Astrocyte (in vitro differentiated cells and primary cell): ENCODE data around the gene RGL1. TPM values are rescaled to one million over a fixed set of nuclear protein-coding genes. Genes with fewer than 3 reads are reported as not detected.

ENCODE experiments used
- DNase-seq: peaks from one replicate; pipeline ENCODE4 v3.0.0-alpha.2; 2010; ENCODE audit warnings: low read depth
- FAIRE-seq: peaks from 2 replicates; lab custom pipeline; 2011; peaks lifted over from hg19 to GRCh38; lab: Jason Lieb, UNC
- H2AFZ ChIP-seq: 2 replicates; pipeline ENCODE4 v1.6.0; 2012; ENCODE audit warnings: low read depth, low read length, inconsistent platforms
- H3K27ac ChIP-seq: 2 replicates; pipeline ENCODE4 v1.5.1; 2011; ENCODE audit warnings: low read depth, low read length, inconsistent platforms
- H3K27me3 ChIP-seq: 2 replicates; pipeline ENCODE4 v1.6.0; 2011; ENCODE audit warnings: low read length, inconsistent platforms; ENCODE audit not compliant: insufficient read depth
- H3K36me3 ChIP-seq: 2 replicates; pipeline ENCODE4 v1.5.1; 2011; ENCODE audit warnings: low read length, inconsistent platforms; ENCODE audit not compliant: insufficient read depth
- H3K4me1 ChIP-seq: 2 replicates; pipeline ENCODE4 v1.5.1; 2011; ENCODE audit warnings: low read length, inconsistent platforms; ENCODE audit not compliant: insufficient read depth
- H3K4me2 ChIP-seq: 2 replicates; pipeline ENCODE4 v1.6.0; 2012; ENCODE audit warnings: low read length, inconsistent platforms
- H3K4me3 ChIP-seq: 2 replicates; pipeline ENCODE4 v1.5.1; 2011; ENCODE audit warnings: low read depth, mild to moderate bottlenecking, low read length, inconsistent platforms; ENCODE audit not compliant: insufficient read depth
- H3K79me2 ChIP-seq: 2 replicates; pipeline ENCODE4 v1.6.0; 2012; ENCODE audit warnings: mild to moderate bottlenecking, low read length, inconsistent platforms; ENCODE audit not compliant: insufficient read depth
- H3K9ac ChIP-seq: 2 replicates; pipeline ENCODE4 v1.6.0; 2012; ENCODE audit warnings: mild to moderate bottlenecking, low read length, inconsistent platforms
- H3K9me3 ChIP-seq: 2 replicates; pipeline ENCODE4 v1.5.1; 2012; ENCODE audit warnings: low read depth, mild to moderate bottlenecking, low read length, inconsistent platforms; ENCODE audit not compliant: insufficient read depth
- H4K20me1 ChIP-seq: 2 replicates; pipeline ENCODE4 v1.6.0; 2012; ENCODE audit warnings: low read length, inconsistent platforms; ENCODE audit not compliant: insufficient read depth
- H3K27ac Mint-ChIP-seq: one replicate; pipeline ENCODE4 v1.8.0; 2021; ENCODE audit warnings: mild to moderate bottlenecking, mixed read lengths; ENCODE audit not compliant: unreplicated experiment
- H3K27me3 Mint-ChIP-seq: one replicate; pipeline ENCODE4 v1.8.0; 2021; ENCODE audit warnings: low read depth, mixed read lengths; ENCODE audit not compliant: unreplicated experiment
- H3K36me3 Mint-ChIP-seq: one replicate; pipeline ENCODE4 v1.8.0; 2021; ENCODE audit warnings: low read depth, mixed read lengths; ENCODE audit not compliant: unreplicated experiment
- H3K4me1 Mint-ChIP-seq: one replicate; pipeline ENCODE4 v1.8.0; 2021; ENCODE audit warnings: low read depth, mixed read lengths; ENCODE audit not compliant: unreplicated experiment
- H3K4me3 Mint-ChIP-seq: one replicate; pipeline ENCODE4 v1.8.0; 2021; ENCODE audit warnings: mild to moderate bottlenecking, moderate library complexity, mixed read lengths; ENCODE audit not compliant: unreplicated experiment
- H3K9me3 Mint-ChIP-seq: one replicate; pipeline ENCODE4 v1.8.0; 2021; ENCODE audit warnings: mild to moderate bottlenecking, mixed read lengths; ENCODE audit not compliant: unreplicated experiment
- EZH2 ChIP-seq: IDR thresholded peaks from 2 replicates; pipeline ENCODE4 v1.6.1; 2012; ENCODE audit warnings: mild to moderate bottlenecking, low read length, inconsistent platforms; ENCODE audit not compliant: insufficient read depth
- total RNA-seq: library from RNA; stranded (reverse); gene quantifications from 2 replicates; pipeline ENCODE4 v1.2.1, GENCODE V29; 2021
- TF ChIP-seq, protein P1 (sequence below): IDR thresholded peaks from 2 replicates; pipeline ENCODE4 v1.5.1; 2011; ENCODE audit warnings: low read depth, mild to moderate bottlenecking, inconsistent platforms, low read length, moderate library complexity; ENCODE audit not compliant: insufficient read depth

The RGL1 gene
- total RNA-seq, 1 donor from 2014 or later = 10.1 TPM

DNA sequence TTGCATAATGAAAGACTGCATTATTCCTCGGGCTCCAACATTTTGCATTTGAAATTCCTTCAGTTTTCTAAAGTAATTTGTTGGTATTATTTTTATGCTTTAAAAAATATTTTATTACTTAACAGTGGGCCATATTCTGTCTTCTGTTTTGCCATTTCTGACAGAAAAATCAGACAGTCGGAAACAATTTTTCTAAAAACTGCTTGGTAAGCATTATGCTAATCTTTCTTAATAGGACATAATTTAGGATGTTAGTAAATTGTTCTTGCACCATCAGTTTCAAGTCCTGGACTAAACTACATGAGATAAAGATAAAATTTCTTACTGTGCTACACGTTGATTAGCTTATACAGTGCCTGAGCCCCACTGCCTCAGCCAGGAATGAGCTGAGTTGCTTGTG, 11.2 kb downstream of the RGL1 start:
- no peak for TF ChIP-seq EZH2
- TF ChIP-seq, protein P1, sequence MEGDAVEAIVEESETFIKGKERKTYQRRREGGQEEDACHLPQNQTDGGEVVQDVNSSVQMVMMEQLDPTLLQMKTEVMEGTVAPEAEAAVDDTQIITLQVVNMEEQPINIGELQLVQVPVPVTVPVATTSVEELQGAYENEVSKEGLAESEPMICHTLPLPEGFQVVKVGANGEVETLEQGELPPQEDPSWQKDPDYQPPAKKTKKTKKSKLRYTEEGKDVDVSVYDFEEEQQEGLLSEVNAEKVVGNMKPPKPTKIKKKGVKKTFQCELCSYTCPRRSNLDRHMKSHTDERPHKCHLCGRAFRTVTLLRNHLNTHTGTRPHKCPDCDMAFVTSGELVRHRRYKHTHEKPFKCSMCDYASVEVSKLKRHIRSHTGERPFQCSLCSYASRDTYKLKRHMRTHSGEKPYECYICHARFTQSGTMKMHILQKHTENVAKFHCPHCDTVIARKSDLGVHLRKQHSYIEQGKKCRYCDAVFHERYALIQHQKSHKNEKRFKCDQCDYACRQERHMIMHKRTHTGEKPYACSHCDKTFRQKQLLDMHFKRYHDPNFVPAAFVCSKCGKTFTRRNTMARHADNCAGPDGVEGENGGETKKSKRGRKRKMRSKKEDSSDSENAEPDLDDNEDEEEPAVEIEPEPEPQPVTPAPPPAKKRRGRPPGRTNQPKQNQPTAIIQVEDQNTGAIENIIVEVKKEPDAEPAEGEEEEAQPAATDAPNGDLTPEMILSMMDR = no peak
- H4K20me1 ChIP-seq = peaks cover 6% of the 10 kb centered on the region
- no peak overlapping the region for H3K27ac ChIP-seq
- no peak overlapping the region for H3K4me3 Mint-ChIP-seq
- H3K4me2 ChIP-seq = no peak overlapping the region
- no peak overlapping the region for H2AFZ ChIP-seq
- H3K4me1 ChIP-seq = peaks cover 18% of the 10 kb centered on the region
- H3K9ac ChIP-seq = no peak overlapping the region
- FAIRE-seq (no peak), DNase-seq (no peak)
- H3K4me3 ChIP-seq = no peak overlapping the region
- no peaks in the 10 kb centered on the region for H3K27me3 ChIP-seq
- no peaks in the 10 kb centered on the region for H3K79me2 ChIP-seq
- no peaks in the 10 kb centered on the region for H3K9me3 ChIP-seq
- H3K4me1 Mint-ChIP-seq = peaks cover 41% of the 10 kb centered on the region
- no peak overlapping the region for H3K27ac Mint-ChIP-seq
- no peaks in the 10 kb centered on the region for H3K36me3 ChIP-seq
- H3K9me3 Mint-ChIP-seq = no peaks in the 10 kb centered on the region
- H3K36me3 Mint-ChIP-seq = no peaks in the 10 kb centered on the region
- no peaks in the 10 kb centered on the region for H3K27me3 Mint-ChIP-seq

DNA sequence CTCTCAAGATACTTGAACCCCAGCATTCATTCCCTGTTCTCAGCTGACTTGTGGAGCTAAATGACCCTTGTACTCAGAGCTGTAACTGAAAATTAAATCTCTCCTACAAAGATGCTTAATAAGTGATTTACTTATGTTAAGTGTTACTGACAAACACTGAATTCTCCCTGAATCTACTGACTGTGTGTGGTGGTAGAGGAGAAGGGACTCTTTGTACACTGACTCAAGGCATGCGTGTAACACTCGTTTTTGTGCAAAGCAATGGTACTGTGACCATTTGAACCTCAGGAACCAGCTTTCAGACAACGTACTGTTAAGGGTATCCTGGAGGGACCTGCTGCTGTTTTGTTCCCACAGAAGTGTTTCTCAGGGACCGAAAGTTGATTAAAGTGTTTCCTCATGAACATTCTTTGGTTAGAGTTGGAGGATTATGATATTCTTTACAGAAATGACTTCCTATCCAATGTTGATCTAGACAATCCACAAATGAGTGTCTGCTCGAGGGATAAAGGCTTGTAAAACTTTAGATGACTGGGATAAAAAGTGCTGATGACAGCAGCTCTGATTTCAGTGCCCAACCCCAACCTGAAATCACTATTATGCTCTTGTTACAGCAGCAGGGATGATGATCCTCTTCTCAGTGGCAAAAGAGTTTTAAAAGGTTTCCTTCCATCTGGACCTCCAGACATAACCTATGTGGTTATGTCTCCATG, 12.8 kb downstream of the RGL1 start:
- FAIRE-seq = no peak
- H3K4me3 ChIP-seq = no peak overlapping the region
- H3K4me2 ChIP-seq = no peak overlapping the region
- no peak overlapping the region for H3K27ac Mint-ChIP-seq
- no peaks in the 10 kb centered on the region for H3K27me3 ChIP-seq
- H3K4me1 ChIP-seq = peaks cover 22% of the 10 kb centered on the region
- no peak overlapping the region for H3K27ac ChIP-seq
- H3K9me3 ChIP-seq = no peaks in the 10 kb centered on the region
- no peaks in the 10 kb centered on the region for H3K36me3 ChIP-seq
- TF ChIP-seq, protein P1 = no peak
- TF ChIP-seq EZH2 = no peak
- H3K9me3 Mint-ChIP-seq = no peaks in the 10 kb centered on the region
- peaks cover 35% of the 10 kb centered on the region for H3K4me1 Mint-ChIP-seq
- peaks cover 6% of the 10 kb centered on the region for H4K20me1 ChIP-seq
- no peaks in the 10 kb centered on the region for H3K27me3 Mint-ChIP-seq
- DNase-seq = no peak
- no peak overlapping the region for H3K9ac ChIP-seq
- H3K79me2 ChIP-seq = no peaks in the 10 kb centered on the region
- no peak overlapping the region for H3K4me3 Mint-ChIP-seq
- no peak overlapping the region for H2AFZ ChIP-seq
- no peaks in the 10 kb centered on the region for H3K36me3 Mint-ChIP-seq

GRCh38 chr1:183819059-183819458, 14.1 kb downstream of the RGL1 start:
- no peaks in the 10 kb centered on the region for H3K27me3 ChIP-seq
- H3K4me1 Mint-ChIP-seq = peaks cover 22% of the 10 kb centered on the region
- H3K79me2 ChIP-seq = peaks cover 2% of the 10 kb centered on the region
- no peak for DNase-seq
- H3K27me3 Mint-ChIP-seq = no peaks in the 10 kb centered on the region
- no peak overlapping the region for H3K4me3 ChIP-seq
- H2AFZ ChIP-seq = no peak overlapping the region
- H3K9ac ChIP-seq = no peak overlapping the region
- no peak overlapping the region for H3K4me3 Mint-ChIP-seq
- FAIRE-seq = no peak
- H3K9me3 ChIP-seq = no peaks in the 10 kb centered on the region
- peaks cover 14% of the 10 kb centered on the region for H3K4me1 ChIP-seq
- H3K9me3 Mint-ChIP-seq = no peaks in the 10 kb centered on the region
- TF ChIP-seq, protein P1 = no peak
- TF ChIP-seq EZH2 = no peak
- H3K36me3 Mint-ChIP-seq = no peaks in the 10 kb centered on the region
- H4K20me1 ChIP-seq = peaks cover 4% of the 10 kb centered on the region
- no peak overlapping the region for H3K4me2 ChIP-seq
- no peaks in the 10 kb centered on the region for H3K36me3 ChIP-seq
- no peak overlapping the region for H3K27ac ChIP-seq
- no peak overlapping the region for H3K27ac Mint-ChIP-seq
